ENCODE data around the gene PURB. TPM values are rescaled to one million over a fixed set of nuclear protein-coding genes. Genes with fewer than 3 reads are reported as not detected.

PURB gene
- total and polyA plus RNA-seq, 2 of the 4 experiments (the other 2 are of a cell fraction) = 6.3 to 8.8 TPM

DNA sequence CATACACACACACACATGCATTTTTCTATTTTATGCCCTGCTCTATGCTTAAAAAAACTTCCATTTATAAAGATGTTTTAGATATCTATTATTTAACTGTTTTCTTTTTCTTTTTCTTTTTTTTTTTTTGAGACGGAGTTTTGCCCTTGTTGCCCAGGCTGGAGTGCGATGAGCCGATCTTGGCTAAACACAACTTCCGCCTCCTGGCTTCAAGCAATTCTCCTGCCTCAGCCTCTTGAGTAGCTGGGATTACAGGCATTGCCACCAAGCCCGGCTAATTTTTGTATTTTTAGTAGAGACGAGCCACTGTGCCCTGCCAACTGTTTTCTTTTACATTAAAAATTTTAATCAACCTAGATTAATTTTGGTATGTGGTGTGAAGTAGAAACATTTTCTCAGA lies 45.6 kb upstream of the PURB start:
- no TSS peak for BruUV-seq (replicated peaks)

More for the DNA sequence above, 45.6 kb upstream of the PURB start:
- Histone ChIP-seq H3K23ac (ENCODE audit: low read depth, low read length) (no peak overlapping the region), H3K56ac (ENCODE audit: extremely low read depth, insufficient read depth, low read length) (no peak overlapping the region), H3K4me2 (ENCODE audit: low read depth, low read length) (no peak overlapping the region), H3K18ac (ENCODE audit: low read depth, low read length) (no peak overlapping the region), H2AK9ac (replicated peaks; ENCODE audit: low read depth, low read length, poor library complexity) (no peak overlapping the region), H4K5ac (ENCODE audit: low read depth, low read length) (no peak overlapping the region), H2BK20ac (ENCODE audit: low read depth, low read length) (no peak overlapping the region), H4K91ac (ENCODE audit: insufficient read depth, low read depth, low read length) (no peak overlapping the region), H2BK120ac (ENCODE audit: low read depth, low read length) (no peak overlapping the region), H3K9me1 (ENCODE audit: insufficient read depth, low read length) (0 out of 2 replicates have a peak, but pooled peaks cover 4% of the 10 kb centered on the region), H3K4ac (ENCODE audit: low read depth, low read length) (no peak overlapping the region), H2BK5ac (ENCODE audit: low read depth, low read length, poor library complexity, severe bottlenecking) (no peak overlapping the region), H3K4me3 (ENCODE audit: insufficient read depth, low read depth, low read length) (no peak overlapping the region), H3K9me3 (ENCODE audit: control insufficient read depth, insufficient read depth, low read length) (no peaks in the 10 kb centered on the region), H2AFZ (replicated peaks; ENCODE audit: low read length, poor library complexity) (no peak overlapping the region), H2AK5ac (ENCODE audit: low read depth, low read length) (no peak overlapping the region), H3K14ac (replicated peaks; ENCODE audit: low read depth, low read length) (no peak overlapping the region), H2BK15ac (ENCODE audit: low read depth, low read length) (no peak overlapping the region), H3K27me3 (ENCODE audit: control insufficient read depth, insufficient read depth, low read length) (peaks cover 22% of the 10 kb centered on the region), H3K27ac (ENCODE audit: insufficient read depth, low read length) (no peak overlapping the region), H4K20me1 (ENCODE audit: insufficient read depth, low read length) (no peaks in the 10 kb centered on the region), H3K4me1 (ENCODE audit: control insufficient read depth, insufficient read depth, low read length) (no peaks in the 10 kb centered on the region), H3K9ac (ENCODE audit: low read depth, low read length) (no peak overlapping the region), H3K79me1 (ENCODE audit: low read depth in 1 of 2, low read length in 2 of 2) (no peaks in the 10 kb centered on the region), H4K8ac (ENCODE audit: low read depth in 2 of 2, low read length in 2 of 2) (no peak overlapping the region), H3K36me3 (ENCODE audit: control insufficient read depth, insufficient read depth, low read length) (no peaks in the 10 kb centered on the region)
- intact Hi-C loops (cut with micrococcal nuclease) = no loop called here
- DNase-seq (no peak), ATAC-seq (ENCODE audit: low read depth) (no peak)
- dilution Hi-C loops (cut with HindIII; ENCODE audit: low sequenced_read_pairs, unreplicated experiment) = no loop called here
- CTCF ChIA-PET = no interaction called here
- in situ Hi-C loops (cut with MboI; ENCODE audit: low sequenced_read_pairs) = no loop called here
- no CpG with 5 or more reads among the region's 6 CpGs for WGBS, 2 experiments (ENCODE audit: extremely low coverage in 2 of 2, insufficient read length in 1 of 2)
- POLR2A ChIA-PET (ENCODE audit: unreplicated experiment) = no interaction called here
- TF ChIP-seq MAZ (IDR thresholded peaks at IDR 0.05; ENCODE audit: borderline replicate concordance, low read depth, low read length) (no peak), RFX5 (IDR thresholded peaks at IDR 0.05; ENCODE audit: low read depth, low read length) (no peak), RCOR1 (IDR thresholded peaks at IDR 0.05; ENCODE audit: insufficient replicate concordance, low read length) (no peak)
